ENCODE results near the gene GFRA4.

- no peak for TF ChIP-seq CTCF (IDR thresholded peaks at IDR 0.05 in 4 of 5, conservative IDR thresholded peaks at IDR 0.05 in 1 of 5)
- TF ChIP-seq POLR2A (IDR thresholded peaks at IDR 0.05), result no peak
Observed at GRCh38 chr20:3647473-3647872, 15.7 kb downstream of the GFRA4 start.
